Activated T-helper 1 cell treated with anti-CD3 and anti-CD28 coated beads, Interleukin-12 subunit alpha, Interleukin-12 subunit beta, Interleukin-2, Interleukin-4 antibody, amounts not matched to agents 30 ng/mL and 10 ng/mL and 1 ng/mL, durations not matched to agents 14 hours and 24 hours and 36 hours (primary cell): ENCODE results near the gene TRRAP. TPM values are rescaled to one million over a fixed set of nuclear protein-coding genes. Genes with fewer than 3 reads are reported as not detected.

ENCODE experiments used
- DNase-seq: peaks from one replicate; pipeline ENCODE4 v3.0.0; 2021; ENCODE audit warnings: low spot score
- H3K27ac Mint-ChIP-seq: one replicate; pipeline ENCODE4 v1.8.0; 2021; ENCODE audit warnings: mild to moderate bottlenecking, mixed read lengths
- H3K27me3 Mint-ChIP-seq: one replicate; pipeline ENCODE4 v1.8.0; 2022; ENCODE audit warnings: mild to moderate bottlenecking, moderate library complexity, mixed read lengths; ENCODE audit not compliant: insufficient read depth
- H3K36me3 Mint-ChIP-seq: one replicate; pipeline ENCODE4 v1.8.0; 2021; ENCODE audit warnings: low read depth, mixed read lengths
- H3K4me1 Mint-ChIP-seq: one replicate; pipeline ENCODE4 v1.8.0; 2021; ENCODE audit warnings: low read depth, mixed read lengths
- H3K4me3 Mint-ChIP-seq: one replicate; pipeline ENCODE4 v1.8.0; 2021; ENCODE audit warnings: mild to moderate bottlenecking, moderate library complexity, mixed read lengths
- H3K9me3 Mint-ChIP-seq: one replicate; pipeline ENCODE4 v1.8.0; 2021; ENCODE audit warnings: mixed read lengths
- intact Hi-C: fragments of 100-400 bp; cut with micrococcal nuclease; formaldehyde crosslinking; loops from one replicate; pipeline ENCODE4 v1.15.1; 2024
- total RNA-seq: library from RNA; stranded (reverse); gene quantifications from 2 replicates; pipeline ENCODE4 v1.2.3, GENCODE V29; 2022

The TRRAP gene
- total RNA-seq, 1 donor from 2014 or later, result 66.9 TPM

DNA sequence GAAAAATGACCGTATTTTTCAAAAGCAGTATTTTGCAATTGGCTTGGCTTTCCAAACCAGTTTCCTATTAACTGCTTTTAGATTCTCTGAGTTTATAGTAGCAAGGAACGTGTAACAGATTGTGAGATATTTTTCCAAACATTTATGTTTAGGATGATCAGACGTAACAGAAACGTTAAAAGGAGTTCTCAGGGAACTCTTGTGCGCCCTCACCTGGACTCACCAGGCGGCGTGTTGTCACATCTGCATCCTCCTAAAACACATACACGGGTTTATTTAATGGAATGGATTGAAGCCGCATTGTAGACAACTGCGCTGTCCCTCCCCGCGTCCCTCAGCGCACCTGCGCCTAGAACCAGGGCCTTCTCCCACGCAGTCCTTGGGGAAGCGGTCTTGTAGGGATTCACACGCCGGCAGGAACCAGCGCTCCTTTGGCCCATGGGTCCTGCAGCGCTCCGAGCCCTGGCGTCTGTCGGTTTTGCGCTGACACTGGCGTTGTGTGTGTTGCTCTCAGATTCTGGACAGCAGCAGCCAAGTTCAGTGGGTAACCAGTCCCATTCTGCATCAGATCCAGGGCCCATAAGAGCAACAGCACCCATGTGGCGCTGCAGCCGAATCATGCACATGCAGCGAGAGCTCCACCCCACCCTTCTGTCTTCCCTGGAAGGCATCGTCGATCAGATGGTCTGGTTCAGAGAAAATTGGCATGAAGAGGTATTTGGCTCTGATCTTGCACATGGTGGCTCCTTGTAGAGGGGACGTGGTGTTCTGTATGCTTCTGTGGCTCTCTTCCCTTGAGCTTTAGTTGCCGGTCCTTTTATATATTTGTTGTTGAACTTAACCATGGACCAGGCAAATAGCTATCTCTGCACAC is 114.9 kb downstream of the TRRAP start:
- intact Hi-C loops, result no loop called here

GRCh38 chr7:98994046-98994944 is 116.0 kb downstream of the TRRAP start:
- H3K4me3 Mint-ChIP-seq, result no peak overlapping the region
- no peak overlapping the region for H3K27ac Mint-ChIP-seq
- H3K36me3 Mint-ChIP-seq, result peaks cover 46% of the 10 kb centered on the region
- no peak for DNase-seq
- no peaks in the 10 kb centered on the region for H3K27me3 Mint-ChIP-seq
- intact Hi-C loops, result no loop called here
- H3K4me1 Mint-ChIP-seq, result peaks cover 6% of the 10 kb centered on the region
- no peaks in the 10 kb centered on the region for H3K9me3 Mint-ChIP-seq

More for the DNA sequence above, 114.9 kb downstream of the TRRAP start:
- H3K4me1 Mint-ChIP-seq, result peaks cover 6% of the 10 kb centered on the region
- H3K27me3 Mint-ChIP-seq, result no peaks in the 10 kb centered on the region
- no peak overlapping the region for H3K4me3 Mint-ChIP-seq
- H3K9me3 Mint-ChIP-seq, result no peaks in the 10 kb centered on the region
- DNase-seq, result no peak
- no peak overlapping the region for H3K27ac Mint-ChIP-seq
- H3K36me3 Mint-ChIP-seq, result peaks cover 46% of the 10 kb centered on the region

DNA sequence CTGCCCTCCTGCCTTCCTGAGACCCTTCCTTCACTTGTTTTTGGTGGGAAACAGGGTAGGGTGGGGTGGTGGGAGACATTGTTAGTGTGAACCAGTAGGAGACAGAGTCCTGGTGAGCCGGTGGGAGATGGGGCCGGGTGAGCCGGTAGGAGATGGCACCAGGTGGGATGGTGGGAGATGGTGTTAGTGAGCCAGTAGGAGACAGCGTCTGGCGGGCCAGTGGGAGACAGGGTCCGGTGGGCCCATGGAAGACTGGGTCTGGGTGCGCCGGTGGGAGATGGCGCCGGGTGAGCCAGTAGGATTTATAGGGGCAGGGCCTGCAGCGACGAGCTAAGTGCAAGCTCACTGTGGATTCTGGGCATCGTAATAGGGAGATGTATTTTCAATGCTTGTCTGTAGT is 116.8 kb downstream of the TRRAP start:
- H3K9me3 Mint-ChIP-seq, result no peaks in the 10 kb centered on the region
- no peak for DNase-seq
- intact Hi-C loops, result no loop called here
- H3K36me3 Mint-ChIP-seq, result peaks cover 41% of the 10 kb centered on the region
- no peak overlapping the region for H3K4me3 Mint-ChIP-seq
- H3K27me3 Mint-ChIP-seq, result no peaks in the 10 kb centered on the region
- peaks cover 6% of the 10 kb centered on the region for H3K4me1 Mint-ChIP-seq
- H3K27ac Mint-ChIP-seq, result no peak overlapping the region

- Mint-ChIP-seq H3K9me3 (no peaks in the 10 kb centered on the region), H3K27ac (no peak overlapping the region), H3K27me3 (no peaks in the 10 kb centered on the region), H3K4me1 (peaks cover 6% of the 10 kb centered on the region), H3K4me3 (no peak overlapping the region), H3K36me3 (peaks cover 37% of the 10 kb centered on the region)
- intact Hi-C loops, result no loop called here
- no peak for DNase-seq
Observed at GRCh38 chr7:98995523-98996149, 117.3 kb downstream of the TRRAP start.

DNA sequence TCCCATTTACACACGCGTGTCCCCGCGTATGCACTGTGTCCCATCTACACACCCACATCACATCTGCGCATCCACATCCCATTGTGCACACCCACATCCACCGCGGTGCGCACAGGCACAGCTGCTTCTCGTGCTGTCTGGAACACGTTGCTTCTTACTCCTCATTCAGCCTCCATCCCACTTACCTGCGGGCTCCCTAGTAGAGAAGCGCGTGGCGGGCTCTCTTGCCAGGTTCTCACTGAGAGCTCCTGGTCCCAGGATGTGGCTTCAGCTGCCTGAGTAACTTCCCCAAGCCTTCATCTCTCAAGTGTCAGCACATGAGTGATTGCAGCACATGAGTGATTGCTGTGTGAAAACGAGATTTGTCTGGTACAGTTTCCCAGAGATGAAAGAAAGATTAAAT is 117.8 kb downstream of the TRRAP start:
- Mint-ChIP-seq H3K9me3 (no peaks in the 10 kb centered on the region), H3K4me3 (no peak overlapping the region), H3K27me3 (no peaks in the 10 kb centered on the region), H3K4me1 (peaks cover 6% of the 10 kb centered on the region), H3K36me3 (peaks cover 42% of the 10 kb centered on the region), H3K27ac (no peak overlapping the region)
- no peak for DNase-seq
- intact Hi-C loops, result no loop called here

DNA sequence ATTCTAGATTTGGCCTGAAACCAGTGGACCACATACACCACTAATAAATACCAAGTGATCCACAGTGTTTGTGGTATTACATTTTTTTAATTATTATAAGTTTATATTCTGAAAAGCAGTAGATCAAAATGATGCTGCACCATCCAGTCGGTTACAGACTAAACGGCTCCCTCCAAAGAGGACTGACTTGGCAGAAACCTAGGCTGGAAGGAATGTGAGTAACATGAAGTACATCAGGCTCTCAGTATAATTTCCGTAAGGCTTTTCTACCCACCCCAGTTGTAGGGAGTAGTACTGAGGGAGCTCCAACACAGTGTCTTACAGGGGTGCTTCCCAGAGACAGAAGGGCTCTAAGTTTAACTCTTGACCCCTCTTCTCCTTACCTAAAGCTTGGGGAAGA is 119.5 kb downstream of the TRRAP start:
- no peak overlapping the region for H3K4me3 Mint-ChIP-seq
- intact Hi-C loops, result no loop called here
- H3K4me1 Mint-ChIP-seq, result peaks cover 16% of the 10 kb centered on the region
- H3K27me3 Mint-ChIP-seq, result no peaks in the 10 kb centered on the region
- no peak for DNase-seq
- peaks cover 36% of the 10 kb centered on the region for H3K36me3 Mint-ChIP-seq
- H3K9me3 Mint-ChIP-seq, result no peaks in the 10 kb centered on the region
- no peak overlapping the region for H3K27ac Mint-ChIP-seq

DNA sequence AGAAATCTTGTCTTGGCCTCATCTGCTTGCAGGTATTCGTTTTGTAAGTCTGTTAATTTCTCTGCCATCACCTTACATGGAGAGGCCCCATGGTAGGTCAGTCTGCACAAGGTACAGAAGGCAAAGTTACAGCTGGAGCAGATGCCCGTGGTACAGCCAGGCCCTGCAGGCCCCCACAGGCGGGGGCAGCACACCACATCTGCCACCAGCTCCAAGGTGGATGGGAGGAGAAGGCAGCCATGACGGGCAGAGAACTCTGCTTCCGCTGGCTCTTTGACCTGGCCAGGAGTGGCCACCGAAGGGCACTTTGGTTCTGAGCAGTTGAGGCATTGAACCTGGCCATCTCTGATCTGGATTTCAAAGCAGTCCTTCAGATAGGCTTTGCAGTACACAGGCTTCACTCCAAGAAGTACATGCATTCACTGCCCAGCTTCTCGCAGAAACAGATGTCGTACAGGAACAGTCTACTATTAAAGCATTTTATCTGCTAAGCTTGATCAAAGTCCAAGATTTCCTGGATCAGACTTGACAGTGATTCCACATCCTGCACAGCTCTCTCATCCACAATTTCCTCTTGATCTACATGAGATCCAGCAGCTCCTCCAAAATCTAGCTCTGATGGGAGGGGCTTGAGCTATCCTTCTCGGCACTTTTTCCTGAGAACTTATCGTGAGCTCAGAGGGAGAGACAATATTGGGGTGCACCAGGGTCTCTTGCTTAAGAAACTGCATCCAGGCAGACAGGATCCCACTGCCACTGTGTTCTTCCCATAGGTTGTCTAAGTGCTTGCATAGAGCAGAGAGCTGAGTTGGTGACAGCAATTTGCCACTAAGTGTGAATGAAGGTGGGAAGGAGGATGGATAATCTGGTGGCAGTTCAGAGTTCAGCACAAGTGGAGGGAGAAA is 120.7 kb downstream of the TRRAP start:
- H3K4me1 Mint-ChIP-seq, result peaks cover 16% of the 10 kb centered on the region
- no peaks in the 10 kb centered on the region for H3K27me3 Mint-ChIP-seq
- DNase-seq, result no peak
- peaks cover 33% of the 10 kb centered on the region for H3K36me3 Mint-ChIP-seq
- H3K27ac Mint-ChIP-seq, result no peak overlapping the region
- intact Hi-C loops, result no loop called here
- H3K9me3 Mint-ChIP-seq, result no peaks in the 10 kb centered on the region
- no peak overlapping the region for H3K4me3 Mint-ChIP-seq

DNA sequence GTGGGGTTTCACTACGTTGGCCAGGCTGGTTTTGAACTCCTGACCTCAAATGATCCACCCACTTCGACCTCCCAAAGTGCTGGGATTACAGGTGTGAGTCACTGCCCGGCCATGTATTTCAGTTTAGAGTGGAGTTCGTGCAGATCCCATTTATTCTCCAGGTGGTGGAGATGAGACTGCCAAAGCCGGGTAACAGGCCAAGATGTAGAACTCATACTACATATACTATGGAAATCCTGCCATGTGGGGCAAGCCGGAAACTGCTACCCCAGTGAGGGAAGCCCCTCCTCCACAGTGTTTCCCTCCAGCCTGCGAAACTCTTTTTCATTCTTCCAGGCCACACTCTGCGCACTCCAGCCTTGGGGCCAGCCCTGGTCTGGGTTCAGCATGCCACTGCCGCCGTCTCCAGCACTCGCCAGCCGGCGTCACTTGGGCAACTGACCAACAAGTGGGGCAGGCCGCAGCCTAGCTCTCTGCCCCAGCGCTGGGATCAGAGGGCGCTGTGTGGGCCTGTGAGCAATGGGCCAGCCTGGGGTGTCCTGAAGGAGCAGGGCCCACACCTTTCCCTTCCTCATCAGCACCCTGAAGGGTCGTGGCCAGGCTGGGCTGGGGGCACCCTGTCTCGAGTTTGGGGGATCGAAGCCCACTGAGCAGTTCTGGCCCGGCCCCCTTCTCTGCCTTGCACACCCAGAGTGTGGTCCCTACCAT is 122.0 kb downstream of the TRRAP start:
- H3K36me3 Mint-ChIP-seq, result peaks cover 34% of the 10 kb centered on the region
- H3K4me3 Mint-ChIP-seq, result no peak overlapping the region
- intact Hi-C loops, result no loop called here
- no peaks in the 10 kb centered on the region for H3K27me3 Mint-ChIP-seq
- H3K27ac Mint-ChIP-seq, result no peak overlapping the region
- no peaks in the 10 kb centered on the region for H3K9me3 Mint-ChIP-seq
- peaks cover 16% of the 10 kb centered on the region for H3K4me1 Mint-ChIP-seq
- DNase-seq, result no peak

DNA sequence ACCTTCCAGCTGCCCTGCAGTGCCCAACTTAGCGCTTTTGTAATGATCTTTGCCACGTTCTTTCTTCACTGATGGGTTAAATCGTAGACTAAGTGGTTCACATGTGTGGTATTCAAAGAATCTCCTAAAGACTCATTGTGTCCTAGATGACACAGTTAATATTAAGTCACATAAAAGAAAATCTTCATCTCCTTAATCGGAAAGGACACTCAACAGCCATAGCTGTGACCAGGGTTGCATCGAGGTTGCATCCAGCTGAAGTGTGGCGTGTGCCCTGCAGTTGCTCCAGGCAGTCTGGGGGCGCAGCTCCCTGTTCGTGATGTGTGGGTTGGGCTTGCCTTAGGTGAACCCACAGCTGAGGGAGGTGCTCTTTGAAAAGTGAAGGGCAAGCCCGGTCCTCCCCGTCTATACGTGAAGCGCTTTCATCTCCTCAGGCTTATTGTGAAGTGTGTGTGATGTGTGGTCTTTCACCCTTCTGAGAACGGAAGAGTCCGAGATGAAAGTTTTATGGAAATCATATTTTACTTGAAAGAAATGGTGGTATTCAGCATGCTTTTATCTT is 122.7 kb downstream of the TRRAP start:
- intact Hi-C loops, result no loop called here
- no peak overlapping the region for H3K4me3 Mint-ChIP-seq
- peaks cover 29% of the 10 kb centered on the region for H3K36me3 Mint-ChIP-seq

DNA sequence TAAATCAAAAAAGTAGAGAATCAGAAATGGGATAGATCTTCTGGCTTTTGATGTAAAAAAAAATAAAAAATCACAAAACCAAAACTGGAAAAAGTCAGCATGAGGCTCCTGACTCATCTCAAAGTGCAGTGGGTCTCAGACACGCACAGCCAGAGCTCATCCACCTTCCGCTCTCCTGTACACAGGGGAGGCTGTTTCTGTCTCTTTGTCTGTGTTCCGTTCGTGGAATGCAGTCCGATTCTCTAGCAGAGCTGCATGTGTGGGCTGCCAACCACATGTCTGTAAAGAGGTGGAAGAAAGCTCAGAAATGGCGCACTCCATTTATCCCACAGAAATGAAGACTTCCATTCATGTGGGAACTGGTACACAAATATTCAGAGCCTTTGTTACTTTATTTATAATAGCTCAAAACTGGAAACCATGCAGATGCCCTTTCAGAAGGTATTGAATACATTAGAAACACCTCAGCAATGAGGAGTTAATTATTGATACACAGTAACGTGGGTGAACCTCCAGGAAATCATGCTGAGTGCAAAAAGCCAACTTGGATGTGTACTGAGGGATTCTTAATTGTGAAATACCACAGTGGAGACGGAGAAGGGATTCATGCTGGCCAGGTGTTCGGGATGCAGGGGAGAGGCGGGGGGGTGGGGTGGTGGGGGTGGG is 123.3 kb downstream of the TRRAP start:
- Mint-ChIP-seq H3K27me3 (no peaks in the 10 kb centered on the region), H3K4me3 (no peak overlapping the region), H3K36me3 (peaks cover 29% of the 10 kb centered on the region), H3K27ac (no peak overlapping the region), H3K9me3 (no peaks in the 10 kb centered on the region), H3K4me1 (peaks cover 10% of the 10 kb centered on the region)
- DNase-seq, result no peak
- intact Hi-C loops, result no loop called here

More for the DNA sequence above, 122.7 kb downstream of the TRRAP start:
- DNase-seq, result no peak
- H3K27me3 Mint-ChIP-seq, result no peaks in the 10 kb centered on the region
- H3K9me3 Mint-ChIP-seq, result no peaks in the 10 kb centered on the region
- H3K4me1 Mint-ChIP-seq, result peaks cover 13% of the 10 kb centered on the region
- H3K27ac Mint-ChIP-seq, result peak overlapping the region; percentile 12

DNA sequence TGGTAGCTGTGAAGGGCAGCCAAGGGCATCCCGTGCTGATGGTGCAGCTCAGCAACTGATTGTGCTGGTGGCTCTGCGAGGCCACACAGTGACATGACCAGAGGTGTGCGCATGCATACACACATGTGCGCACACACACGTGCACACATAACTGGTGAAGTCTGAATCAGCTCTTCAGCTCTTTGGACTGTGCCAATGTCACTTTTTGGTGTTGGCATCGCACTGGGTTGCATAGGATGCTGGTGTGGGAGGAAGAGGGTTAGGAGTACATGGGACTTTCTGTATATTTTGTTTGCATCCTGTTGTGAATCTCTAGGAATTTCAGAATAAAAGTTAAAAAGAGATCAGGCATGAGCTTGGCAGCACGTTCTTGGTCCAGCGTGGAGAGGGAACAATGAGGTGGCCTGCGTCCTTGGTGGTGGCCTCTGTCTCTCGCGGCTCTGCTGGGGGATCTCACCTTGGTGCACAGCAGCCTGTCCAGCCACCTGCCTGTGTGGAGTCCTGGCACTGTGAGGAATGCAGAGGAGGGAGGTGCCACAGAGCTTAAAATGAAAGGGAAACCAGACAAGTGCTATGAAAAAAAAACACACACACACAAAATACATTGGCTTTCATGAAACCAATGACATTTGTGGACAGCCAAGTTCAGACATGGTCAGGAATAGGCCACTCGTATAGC is 124.0 kb downstream of the TRRAP start:
- no peaks in the 10 kb centered on the region for H3K27me3 Mint-ChIP-seq
- H3K9me3 Mint-ChIP-seq, result no peaks in the 10 kb centered on the region
- intact Hi-C loops, result no loop called here
- DNase-seq, result no peak
- H3K36me3 Mint-ChIP-seq, result peaks cover 33% of the 10 kb centered on the region
- peaks cover 10% of the 10 kb centered on the region for H3K4me1 Mint-ChIP-seq
- H3K4me3 Mint-ChIP-seq, result no peak overlapping the region
- H3K27ac Mint-ChIP-seq, result no peak overlapping the region
